HCT116 (cell line): ENCODE results near the gene GLI3. TPM values are rescaled to one million over a fixed set of nuclear protein-coding genes. Genes with fewer than 3 reads are reported as not detected.

Experiments used
- ATAC-seq: fragments of 200-7000 bp; cut with Tn5 transposase; 2 replicates; pipeline ENCODE4 v1.9.1; 2020; ENCODE audit warnings: mild to moderate bottlenecking, moderate library complexity
- BruUV-seq: library from RNA; stranded (reverse); fragments of 400-500 nt; replicated peaks from 2 replicates; lab custom pipeline; 2021; lab: Mats Ljungman, UMichigan
- CTCF ChIA-PET: fragments of 300-600 bp; sonication (Branson Sonifier 250); formaldehyde crosslinking; loops from one replicate; lab custom pipeline; 2021; ENCODE audit warnings: antibody characterized with exemption; lab: Charles Lee
- POLR2A ChIA-PET: fragments of 300-600, 350-600 bp; sonication (Branson Sonifier 250); formaldehyde crosslinking; loops from one replicate; lab custom pipeline; 2021; ENCODE audit warnings: antibody characterized with exemption; lab: Charles Lee
- RAD21 ChIA-PET, 2 experiments: fragments of 300-600 bp; sonication (Branson Sonifier 250); formaldehyde crosslinking; loops; one replicate each; lab custom pipeline; 2023; ENCODE audit warnings: low total read pairs in 2 of 2; ENCODE audit not compliant: uncharacterized antibody in 2 of 2, unreplicated experiment in 2 of 2, low non-redundant PET in 1 of 2; lab: Charles Lee
- DNase-seq: peaks from one replicate; pipeline ENCODE4 v3.0.0-alpha.2; 2010; ENCODE audit warnings: low read depth, low spot score
- H2AFZ ChIP-seq: fragments of 200-600 bp; shearing (Covaris generic), sonication (generic); 2 replicates; pipeline ENCODE4 v1.6.1; 2017; ENCODE audit warnings: low read depth, mixed run types, mixed read lengths, antibody characterized with exemption, low read length; ENCODE audit not compliant: poor library complexity, severe bottlenecking
- H3K27ac ChIP-seq: 2 replicates; pipeline ENCODE4 v1.5.1; 2012; ENCODE audit warnings: low read depth, low read length
- H3K27me3 ChIP-seq: fragments of 200-600 bp; sonication (generic); 2 replicates; pipeline ENCODE4 v1.6.1; 2016; ENCODE audit warnings: mixed run types, low read length, mixed read lengths; ENCODE audit not compliant: insufficient read depth
- H3K36me3 ChIP-seq, 2 experiments: fragments of 200-500 bp in 1 of 2; fragments of 200-600 bp in 1 of 2; sonication (Bioruptor generic) in 1 of 2; sonication (generic) in 1 of 2; 2 replicates each; pipeline versions ENCODE4 v1.5.1 to v1.6.1; 2014 to 2016; ENCODE audit warnings: low read length in 2 of 2, inconsistent platforms in 1 of 2, mixed read lengths in 1 of 2, mixed run types in 1 of 2; ENCODE audit not compliant: insufficient read depth in 2 of 2, control insufficient read depth in 1 of 2
- H3K4me1 ChIP-seq, 2 experiments: fragments of 200-600 bp in 1 of 2; sonication (generic) in 1 of 2; 2 replicates each; pipeline versions ENCODE4 v1.5.1 to v1.6.1; 2012 to 2017; ENCODE audit warnings: low read length in 2 of 2, inconsistent platforms in 1 of 2, mild to moderate bottlenecking in 1 of 2, mixed read lengths in 1 of 2, mixed run types in 1 of 2, moderate library complexity in 1 of 2; ENCODE audit not compliant: insufficient read depth in 2 of 2, control insufficient read depth in 1 of 2
- H3K4me2 ChIP-seq: fragments of 200-600 bp; sonication (generic); 2 replicates; pipeline ENCODE4 v1.6.1; 2017; ENCODE audit warnings: mixed run types, low read length, mixed read lengths
- H3K4me3 ChIP-seq, 2 experiments: fragments of 200-600 bp in 1 of 2; sonication (generic) in 1 of 2; replicated peaks in 1 of 2; 2 replicates each; pipeline ENCODE4 v1.5.1; 2011 to 2016; ENCODE audit warnings: low read length in 2 of 2, control low read depth in 1 of 2, low read depth in 1 of 2, mild to moderate bottlenecking in 1 of 2, mixed read lengths in 1 of 2, mixed run types in 1 of 2
- H3K79me2 ChIP-seq: fragments of 200-600 bp; sonication (generic); 2 replicates; pipeline ENCODE4 v1.6.1; 2017; ENCODE audit warnings: mild to moderate bottlenecking, mixed run types, low read length, moderate library complexity, mixed read lengths; ENCODE audit not compliant: insufficient read depth
- H3K9ac ChIP-seq: fragments of 200-600 bp; sonication (generic); 2 replicates; pipeline ENCODE4 v1.6.1; 2016; ENCODE audit warnings: low read length, mixed read lengths
- H3K9me2 ChIP-seq: fragments of 200-600 bp; sonication (generic), shearing (Covaris generic); 2 replicates; pipeline ENCODE4 v1.6.1; 2017; ENCODE audit warnings: mixed run types, mild to moderate bottlenecking, moderate library complexity; ENCODE audit not compliant: insufficient read depth
- H3K9me3 ChIP-seq, 2 experiments: fragments of 200-500 bp in 1 of 2; fragments of 200-600 bp in 1 of 2; sonication (Bioruptor generic) in 1 of 2; sonication (generic) in 1 of 2; 2 replicates each; pipeline ENCODE4 v1.6.1; 2014 to 2017; ENCODE audit warnings: low read length in 2 of 2, mixed read lengths in 2 of 2, inconsistent platforms in 1 of 2, low read depth in 1 of 2, mild to moderate bottlenecking in 1 of 2, mixed run types in 1 of 2, moderate library complexity in 1 of 2; ENCODE audit not compliant: control insufficient read depth in 1 of 2, insufficient read depth in 1 of 2
- H4K20me1 ChIP-seq: fragments of 200-600 bp; sonication (generic), shearing (Covaris generic); 2 replicates; pipeline ENCODE4 v1.6.1; 2017; ENCODE audit warnings: mixed run types, mild to moderate bottlenecking, moderate library complexity; ENCODE audit not compliant: insufficient read depth
- ATF3 ChIP-seq: IDR thresholded peaks from 2 replicates; pipeline ENCODE4 v1.6.1; 2012
- CBX3 ChIP-seq: IDR thresholded peaks from 2 replicates; pipeline ENCODE4 v1.6.1; 2012; ENCODE audit warnings: low read depth
- CEBPB ChIP-seq: IDR thresholded peaks from 2 replicates; pipeline ENCODE4 v1.6.1; 2012; ENCODE audit warnings: low read depth
- CTCF ChIP-seq, 3 experiments: fragments of 200-600 bp in 1 of 3; sonication (generic) in 1 of 3; IDR thresholded peaks in 2 of 3; conservative IDR thresholded peaks in 1 of 3; 2 replicates each; pipeline ENCODE4 v1.5.1; 2012 to 2017; ENCODE audit warnings: low read depth in 2 of 3, low read length in 2 of 3, antibody characterized with exemption in 1 of 3, borderline replicate concordance in 1 of 3, control low read depth in 1 of 3, mild to moderate bottlenecking in 1 of 3, mixed read lengths in 1 of 3, mixed run types in 1 of 3, moderate library complexity in 1 of 3; ENCODE audit not compliant: insufficient read depth in 1 of 3
- EZH2 ChIP-seq: fragments of 200-600 bp; sonication (generic); IDR thresholded peaks from 2 replicates; pipeline ENCODE4 v1.6.1; 2017; ENCODE audit warnings: antibody characterized with exemption, mixed run types
- EZH2phosphoT487 ChIP-seq: fragments of 200-600 bp; IDR thresholded peaks from 2 replicates; pipeline ENCODE4 v1.6.1; 2018; ENCODE audit warnings: antibody characterized with exemption, borderline replicate concordance
- JUND ChIP-seq: IDR thresholded peaks from 2 replicates; pipeline ENCODE4 v1.6.1; 2012
- MAX ChIP-seq: IDR thresholded peaks from 2 replicates; pipeline ENCODE4 v1.6.1; 2012
- POLR2A ChIP-seq: IDR thresholded peaks from 2 replicates; pipeline ENCODE4 v1.7.0; 2011; ENCODE audit warnings: borderline replicate concordance; ENCODE audit not compliant: insufficient read depth, insufficient read length; ENCODE audit errors: extremely low read depth
- RAD21 ChIP-seq: IDR thresholded peaks from 2 replicates; pipeline ENCODE4 v1.6.1; 2012; ENCODE audit warnings: low read depth, mild to moderate bottlenecking
- SIN3A ChIP-seq: IDR thresholded peaks from 2 replicates; pipeline ENCODE4 v1.6.1; 2012; ENCODE audit warnings: low read depth
- SP1 ChIP-seq: IDR thresholded peaks from 2 replicates; pipeline ENCODE4 v1.6.1; 2012; ENCODE audit warnings: low read depth
- SRF ChIP-seq: IDR thresholded peaks from 2 replicates; pipeline ENCODE4 v1.6.1; 2012; ENCODE audit warnings: low read depth
- TCF7L2 ChIP-seq: IDR thresholded peaks from 2 replicates; pipeline ENCODE4 v1.7.0; 2011; ENCODE audit warnings: borderline replicate concordance, inconsistent platforms; ENCODE audit not compliant: insufficient read depth, insufficient read length; ENCODE audit errors: extremely low read depth
- ZFX ChIP-seq: fragments of 450-650 bp; IDR thresholded peaks from 2 replicates; pipeline ENCODE4 v1.6.1; 2017
- ZNF274 ChIP-seq: fragments of 200-500 bp; sonication (Bioruptor generic); IDR thresholded peaks from 2 replicates; pipeline ENCODE4 v1.6.1; 2014; ENCODE audit warnings: mild to moderate bottlenecking, low read depth, low read length, inconsistent platforms
- intact Hi-C: fragments of 100-400 bp; cut with micrococcal nuclease; formaldehyde crosslinking; loops from 2 replicates; pipeline ENCODE4 v1.10.0; 2022
- total RNA-seq: library from RNA; stranded (reverse); gene quantifications from one replicate; pipeline ENCODE4 v1.2.1, GENCODE V29; 2021; ENCODE audit not compliant: unreplicated experiment

The GLI3 gene
- total RNA-seq, 1 experiment from 2014 or later, result 0.07 TPM

- Histone ChIP-seq H3K4me1 (no peaks in the 10 kb centered on the region), H3K27ac (no peak overlapping the region), H3K27me3 (no peaks in the 10 kb centered on the region)
Observed at GRCh38 chr7:42192066-42192465, 44.9 kb downstream of the GLI3 start.

GRCh38 chr7:42189535-42189934 is 47.5 kb downstream of the GLI3 start:
- ChIA-PET RAD21 (no interaction called here), POLR2A (no interaction called here), CTCF (no interaction called here)
- Histone ChIP-seq H3K4me2 (no peak overlapping the region), H3K27me3 (no peaks in the 10 kb centered on the region), H3K4me1 (no peaks in the 10 kb centered on the region), H3K4me3 (no peak overlapping the region), H3K9me3 (no peaks in the 10 kb centered on the region), H3K36me3 (no peaks in the 10 kb centered on the region), H2AFZ (no peak overlapping the region), H3K27ac (no peak overlapping the region), H3K9me2 (no peaks in the 10 kb centered on the region), H3K9ac (no peak overlapping the region), H4K20me1 (no peaks in the 10 kb centered on the region), H3K79me2 (no peaks in the 10 kb centered on the region)
- no TSS peak for BruUV-seq
- DNase-seq, result no peak
- intact Hi-C loops, result no loop called here
- ATAC-seq, result no peak
- TF ChIP-seq JUND (no peak), SRF (no peak), EZH2phosphoT487 (no peak), POLR2A (no peak), ZNF274 (no peak), TCF7L2 (no peak), ATF3 (no peak), CTCF (IDR thresholded peaks at IDR 0.05 in 2 of 3, conservative IDR thresholded peaks at IDR 0.05 in 1 of 3; ENCODE audit: borderline replicate concordance in 1 of 3, insufficient read depth in 1 of 3, low read depth in 2 of 3, low read length in 2 of 3) (no peak), RAD21 (no peak), CBX3 (no peak), SP1 (no peak), EZH2 (no peak), ZFX (no peak), MAX (no peak)

More at GRCh38 chr7:42192066-42192465, 44.9 kb downstream of the GLI3 start:
- Histone ChIP-seq H3K4me3 (no peak overlapping the region), H3K36me3 (no peaks in the 10 kb centered on the region), H3K9me2 (no peaks in the 10 kb centered on the region)
- intact Hi-C loops, result no loop called here
- POLR2A ChIA-PET, result no interaction called here
- no peak for TF ChIP-seq CEBPB
- TF ChIP-seq SIN3A, result no peak
- TF ChIP-seq CTCF (IDR thresholded peaks at IDR 0.05 in 2 of 3, conservative IDR thresholded peaks at IDR 0.05 in 1 of 3; ENCODE audit: borderline replicate concordance in 1 of 3, insufficient read depth in 1 of 3, low read depth in 2 of 3, low read length in 2 of 3), result no peak
- TF ChIP-seq, all 23 proteins: peak for 0
- DNase-seq (no peak), ATAC-seq (no peak)
- Histone ChIP-seq H4K20me1 (no peaks in the 10 kb centered on the region), H3K4me2 (no peak overlapping the region), H2AFZ (no peak overlapping the region), H3K9me3 (no peaks in the 10 kb centered on the region), H3K9ac (no peak overlapping the region), H3K79me2 (no peaks in the 10 kb centered on the region)
- CTCF ChIA-PET, result no interaction called here
- RAD21 ChIA-PET, result no interaction called here
- BruUV-seq, result no TSS peak
